ENCODE data around the gene GNG12. TPM values are rescaled to one million over a fixed set of nuclear protein-coding genes. Genes with fewer than 3 reads are reported as not detected.

The GNG12 gene
- total and polyA plus RNA-seq, 9 of the 15 experiments (the other 6 are each of a cell fraction or from before 2014, with no cell fraction given): 2.6 to 6.0 (median 4.1) TPM

- TF ChIP-seq ZNF518B (CRISPR knock-in tag; IDR thresholded peaks at IDR 0.05) (no peak), CBFA2T2 (conservative IDR thresholded peaks at IDR 0.05) (peak; percentile 95), HINFP (tag; conservative IDR thresholded peaks at IDR 0.05; ENCODE audit: low read depth) (no peak), TCFL5 (CRISPR knock-in tag; conservative IDR thresholded peaks at IDR 0.05) (no peak), SRSF3 (IDR thresholded peaks at IDR 0.05; ENCODE audit: insufficient read depth, low read length) (no peak), TFAM (CRISPR knock-in tag; conservative IDR thresholded peaks at IDR 0.05) (no peak), ZNF75A (CRISPR knock-in tag; IDR thresholded peaks at IDR 0.05) (no peak), MCM2 (IDR thresholded peaks at IDR 0.05; ENCODE audit: low read depth) (no peak), TEAD2 (tag; IDR thresholded peaks at IDR 0.05) (no peak), SPI1 (IDR thresholded peaks at IDR 0.05; ENCODE audit: borderline replicate concordance, low read depth, low read length) (peak; percentile 88), RBM39 (optimal IDR thresholded peaks at IDR 0.05; ENCODE audit: low read depth, low read length) (no peak), NFIX (CRISPR knock-in tag; IDR thresholded peaks at IDR 0.05; ENCODE audit: low read depth) (no peak), TARDBP (IDR thresholded peaks at IDR 0.05) (peak; percentile 67; the same call in 1 of the 2 replicates), TSHZ1 (CRISPR knock-in tag; IDR thresholded peaks at IDR 0.05) (0 out of 2 replicates have a peak, but pooled peaks have one; percentile 9), NRF1 (conservative IDR thresholded peaks at IDR 0.05 in 1 of 2, IDR thresholded peaks at IDR 0.05 in 1 of 2) (0 out of 4 replicates have a peak, but pooled peaks of 1 of the 2 experiments have one; percentile 15), TCF3 (CRISPR knock-in tag; IDR thresholded peaks at IDR 0.05) (peak; percentile 97), ZNF507 (tag; conservative IDR thresholded peaks at IDR 0.05) (no peak), ZNF217 (CRISPR knock-in tag; IDR thresholded peaks at IDR 0.05) (no peak), HNRNPH1 (optimal IDR thresholded peaks at IDR 0.05; ENCODE audit: low read depth, low read length) (no peak), KLF16 (IDR thresholded peaks at IDR 0.05) (peak; percentile 89), PTBP1 (IDR thresholded peaks at IDR 0.05; ENCODE audit: low read depth, low read length) (no peak), ZNF224 (CRISPR knock-in tag; IDR thresholded peaks at IDR 0.05) (no peak)
These were observed 144.6 kb downstream of the GNG12 start (continued) for GRCh38 chr1:67688526-67689219.

All from K562 (cell line).